Lung (tissue), 16 donors: ENCODE measurements around the gene SNRPF. TPM values are rescaled to one million over a fixed set of nuclear protein-coding genes. Genes with fewer than 3 reads are reported as not detected.
"Not testable (repeated sequence)": the region's sequence is repeated elsewhere in the genome, so short reads cannot be mapped to it uniquely, and the experiment has no call there.

Experiments used
- ATAC-seq: fragments of 200-7000 bp; cut with Tn5 transposase; one replicate; pipeline ENCODE4 v1.9.1; 2020; ENCODE audit warnings: moderate number of reproducible peaks; ENCODE audit not compliant: insufficient read depth, low FRiP score
- DNase-seq, 3 donors: peaks; one replicate each; pipeline ENCODE4 v3.0.0-alpha.2; 2013 to 2017
- H3K27ac ChIP-seq, 2 donors: one replicate each; pipeline ENCODE4 v1.5.1; 2013; ENCODE audit warnings: mild to moderate bottlenecking in 2 of 2, moderate library complexity in 2 of 2, control low read depth in 1 of 2, inconsistent platforms in 1 of 2, low read depth in 1 of 2, low read length in 1 of 2
- H3K27me3 ChIP-seq, 3 donors: one replicate each; pipeline ENCODE4 v1.5.1; 2013; ENCODE audit warnings: low read length in 2 of 3; ENCODE audit not compliant: control insufficient read depth in 3 of 3, insufficient read depth in 3 of 3
- H3K36me3 ChIP-seq, 4 donors: one replicate each; pipeline ENCODE4 v1.5.1; 2013; ENCODE audit warnings: low read length in 4 of 4, mild to moderate bottlenecking in 1 of 4, moderate library complexity in 1 of 4; ENCODE audit not compliant: control insufficient read depth in 4 of 4, insufficient read depth in 4 of 4
- H3K4me1 ChIP-seq, 5 donors: one replicate each; pipeline ENCODE4 v1.5.1; 2013; ENCODE audit warnings: low read length in 5 of 5, mild to moderate bottlenecking in 2 of 5, moderate library complexity in 1 of 5; ENCODE audit not compliant: control insufficient read depth in 5 of 5, insufficient read depth in 5 of 5
- H3K4me3 ChIP-seq: one replicate; pipeline ENCODE4 v1.5.1; 2013; ENCODE audit warnings: mild to moderate bottlenecking, control low read depth, moderate library complexity
- H3K9ac ChIP-seq, 2 donors: one replicate each; pipeline ENCODE4 v1.5.1; 2013; ENCODE audit warnings: low read length in 2 of 2, control low read depth in 1 of 2; ENCODE audit not compliant: insufficient read depth in 1 of 2
- H3K9me3 ChIP-seq, 4 donors: one replicate each; pipeline ENCODE4 v1.5.1; 2013; ENCODE audit warnings: low read length in 3 of 4, mild to moderate bottlenecking in 1 of 4, moderate library complexity in 1 of 4; ENCODE audit not compliant: control insufficient read depth in 4 of 4, insufficient read depth in 3 of 4
- WGBS, 2 donors: extraction: QIAGEN DNeasy Blood & Tissue Kit; methylation state at CpG; one replicate each; pipeline ENCODE4 v1.1.7; 2013; 5-methylcytosine and 5-hydroxymethylcytosine counted together
- long read RNA-seq, 5 donors: transcript quantifications; one replicate each; lab custom pipeline, GENCODE V29; 2026
- polyA plus RNA-seq, 2 donors: library from polyadenylated mRNA; stranded (reverse); fragments of 200-250 nt; gene quantifications; one replicate each; pipeline ENCODE4 v1.2.1, GENCODE V29; 2013
- total RNA-seq, 2 donors: library from RNA; depleted of rRNA in 1 of 2; stranded (reverse); fragments of >200 nt in 1 of 2; gene quantifications; one replicate each; pipeline ENCODE4 v1.2.1, GENCODE V29; 2014 to 2021
- TF ChIP-seq, protein P1 (sequence below): IDR thresholded peaks from 2 replicates; pipeline ENCODE4 v1.5.1; 2012; ENCODE audit warnings: mild to moderate bottlenecking; ENCODE audit errors: control extremely low read depth, extremely low read depth
- donor health status: control.
- donor health status: control.
- donor health status: Bipolar disorder and iron deficiency.
- donor health status: healthy.
- donor health status: DM: yes; HTN: yes; CAD: no.

Gene SNRPF
- total RNA-seq (10 to 100 TPM; 11.7 to 23.3 TPM), polyA plus RNA-seq (10 to 100 TPM; 29.1 to 83.1 TPM)
- long read RNA-seq, donor 1, transcript SNRPF-201 (4 exons, 1,389 nt): major isoform, 106 of 115 reads
- long read RNA-seq, donor 1, partial matches to known transcripts: 6 of 115 reads
- long read RNA-seq, donor 1, other reads (novel, unspliced or antisense): 0 of 115 reads
- long read RNA-seq, donor 2, transcript SNRPF-201 (4 exons, 1,389 nt): major isoform, 64 of 75 reads
- long read RNA-seq, donor 2, partial matches to known transcripts: 8 of 75 reads
- long read RNA-seq, donor 2, other reads (novel, unspliced or antisense): 0 of 75 reads
- long read RNA-seq, donor 3, transcript SNRPF-201 (4 exons, 1,389 nt): major isoform, 76 of 78 reads
- long read RNA-seq, donor 3, partial matches to known transcripts: 0 of 78 reads
- long read RNA-seq, donor 3, other reads (novel, unspliced or antisense): 0 of 78 reads
- long read RNA-seq, donor 4, transcript SNRPF-201 (4 exons, 1,389 nt): major isoform, 65 of 80 reads
- long read RNA-seq, donor 4, partial matches to known transcripts: 9 of 80 reads
- long read RNA-seq, donor 4, other reads (novel, unspliced or antisense): 0 of 80 reads
- long read RNA-seq, donor 5, transcript SNRPF-201 (4 exons, 1,389 nt): major isoform, 164 of 176 reads
- long read RNA-seq, donor 5, partial matches to known transcripts: 9 of 176 reads
- long read RNA-seq, donor 5, other reads (novel, unspliced or antisense): 0 of 176 reads

DNA sequence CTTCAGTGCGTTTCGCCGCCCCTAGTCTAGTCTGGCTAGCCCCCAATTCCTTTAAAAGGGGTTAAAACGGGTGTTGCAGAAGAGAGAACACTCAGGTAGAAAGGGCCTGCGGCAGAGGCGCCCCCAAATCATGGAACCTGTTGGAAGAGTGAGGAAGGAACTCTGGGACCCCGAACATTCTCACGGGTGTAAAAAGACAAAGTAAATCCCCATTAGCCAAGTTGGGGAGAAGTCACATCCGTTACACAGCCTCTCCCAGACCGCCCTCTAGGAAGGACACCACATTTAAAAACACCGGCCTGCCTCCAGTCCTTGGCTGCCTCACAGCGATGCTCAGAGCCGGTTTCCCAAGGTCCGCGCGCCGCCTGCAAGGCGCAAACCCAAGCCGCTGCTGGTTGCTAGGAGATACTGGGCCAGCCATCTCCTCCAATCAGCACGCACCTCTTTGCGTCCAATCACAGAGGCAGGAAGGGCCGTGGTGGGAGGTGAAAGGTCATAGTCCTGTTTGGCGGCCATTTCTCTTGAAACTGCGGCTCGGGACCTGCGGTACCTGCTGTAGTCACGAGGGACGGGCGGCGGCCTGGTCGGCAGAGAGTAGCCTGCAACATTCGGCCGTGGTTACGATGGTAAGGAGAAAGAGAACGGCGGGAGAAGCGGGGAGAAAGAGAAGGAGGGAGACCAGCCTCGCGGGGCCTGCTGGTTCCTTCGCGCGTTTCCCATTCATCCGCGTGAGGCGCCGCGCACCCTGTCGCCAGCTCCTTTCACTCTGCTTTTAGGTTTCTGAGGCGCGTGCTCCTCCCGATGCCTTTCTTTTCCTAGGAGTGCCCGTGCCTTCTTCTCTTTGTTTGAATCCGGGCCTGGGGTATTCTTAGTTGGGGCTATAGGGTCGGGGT, at the start of gene SNRPF:
SNRPF (plus strand) TSS at position 502 of the 893 bp plus-strand sequence; CDS start at position 624, 122 bp downstream.
- peaks cover 0 to 9% (median 6%) of the 10 kb centered on the region in 5 donors for H3K4me1 ChIP-seq
- DNase-seq (peak; percentile 98 to 99 (median 99)), ATAC-seq (peak; percentile 99)
- H3K9ac ChIP-seq: peak within 1 kb of the TSS; percentile 69 to 90
- H3K27ac ChIP-seq: peak within 1 kb of the TSS; percentile 76 to 82
- WGBS, 2 donors: 1 to 2% methylated on average over 50 to 54 of the region's 54 CpGs
- peak within 1 kb of the TSS; percentile 77 for H3K4me3 ChIP-seq
- H3K27me3 ChIP-seq: no peaks in the 10 kb centered on the region
- peaks cover 0 to 2% (median 0%) of the 10 kb centered on the region in 4 donors for H3K9me3 ChIP-seq
- TF ChIP-seq, protein P1, sequence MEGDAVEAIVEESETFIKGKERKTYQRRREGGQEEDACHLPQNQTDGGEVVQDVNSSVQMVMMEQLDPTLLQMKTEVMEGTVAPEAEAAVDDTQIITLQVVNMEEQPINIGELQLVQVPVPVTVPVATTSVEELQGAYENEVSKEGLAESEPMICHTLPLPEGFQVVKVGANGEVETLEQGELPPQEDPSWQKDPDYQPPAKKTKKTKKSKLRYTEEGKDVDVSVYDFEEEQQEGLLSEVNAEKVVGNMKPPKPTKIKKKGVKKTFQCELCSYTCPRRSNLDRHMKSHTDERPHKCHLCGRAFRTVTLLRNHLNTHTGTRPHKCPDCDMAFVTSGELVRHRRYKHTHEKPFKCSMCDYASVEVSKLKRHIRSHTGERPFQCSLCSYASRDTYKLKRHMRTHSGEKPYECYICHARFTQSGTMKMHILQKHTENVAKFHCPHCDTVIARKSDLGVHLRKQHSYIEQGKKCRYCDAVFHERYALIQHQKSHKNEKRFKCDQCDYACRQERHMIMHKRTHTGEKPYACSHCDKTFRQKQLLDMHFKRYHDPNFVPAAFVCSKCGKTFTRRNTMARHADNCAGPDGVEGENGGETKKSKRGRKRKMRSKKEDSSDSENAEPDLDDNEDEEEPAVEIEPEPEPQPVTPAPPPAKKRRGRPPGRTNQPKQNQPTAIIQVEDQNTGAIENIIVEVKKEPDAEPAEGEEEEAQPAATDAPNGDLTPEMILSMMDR: no peak
- peaks cover 6 to 26% (median 18%) of the 10 kb centered on the region in 4 donors for H3K36me3 ChIP-seq

DNA sequence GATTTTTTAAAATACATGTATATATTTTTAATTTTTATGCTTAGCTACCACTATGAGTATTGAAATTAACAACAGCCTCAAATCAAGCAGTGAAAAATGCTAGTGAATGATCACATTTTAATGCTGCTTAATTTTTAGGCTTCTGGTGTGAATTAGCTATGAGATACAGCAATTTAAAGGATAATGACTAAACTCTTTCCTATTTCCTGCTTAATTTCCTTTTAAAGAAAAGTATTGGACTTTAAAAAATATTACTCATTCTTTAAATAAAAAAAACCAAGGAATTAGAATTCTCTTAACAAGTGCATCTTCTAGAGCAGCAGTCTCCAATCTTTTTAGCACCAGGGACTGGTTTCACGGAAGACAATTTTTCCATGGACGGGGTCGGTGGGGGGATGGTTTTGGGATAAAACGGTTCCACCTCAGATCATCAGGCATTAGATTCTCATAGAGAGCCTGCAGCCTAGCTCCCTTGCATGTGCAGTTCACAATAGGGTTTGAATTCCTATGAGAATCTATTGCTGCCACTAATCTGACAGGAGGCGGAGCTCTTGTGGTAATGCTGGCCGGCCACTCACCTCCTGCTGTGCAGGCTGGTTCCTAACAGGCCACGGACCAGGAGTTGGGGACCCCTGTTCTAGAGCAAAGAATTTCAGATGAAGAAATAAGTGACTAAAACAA, 49.6 kb upstream of the SNRPF start:
- no peak for ATAC-seq

DNA sequence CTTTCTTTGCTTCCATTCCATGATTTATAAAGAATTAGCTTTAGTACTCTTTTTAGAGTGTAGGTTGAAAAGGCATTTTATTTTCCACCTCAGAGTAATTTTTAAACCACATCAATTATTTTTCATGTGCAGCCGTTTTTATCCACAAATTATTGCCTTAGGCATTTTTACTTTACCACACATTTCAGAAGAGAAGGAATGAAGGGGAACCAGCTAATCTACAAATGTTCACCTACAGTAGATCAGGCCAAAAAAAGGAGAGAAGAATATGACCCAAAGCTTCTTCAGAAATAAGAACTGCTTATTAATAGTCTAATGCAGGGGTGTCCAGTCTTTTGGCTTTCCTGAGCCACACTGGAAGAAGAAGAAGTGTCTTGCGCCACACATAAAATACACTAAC, 48.3 kb upstream of the SNRPF start:
- TF ChIP-seq, protein P1: no peak
- ATAC-seq (no peak), DNase-seq (no peak)
- no peaks in the 10 kb centered on the region for H3K9me3 ChIP-seq
- peaks cover 0 to 2% (median 0%) of the 10 kb centered on the region in 5 donors for H3K4me1 ChIP-seq
- no peak overlapping the region for H3K4me3 ChIP-seq
- H3K36me3 ChIP-seq: no peaks in the 10 kb centered on the region
- H3K9ac ChIP-seq: no peak overlapping the region
- 74 to 81% methylated on average over 2 of the region's 2 CpGs for WGBS, 2 donors
- H3K27ac ChIP-seq: no peak overlapping the region
- H3K27me3 ChIP-seq: peaks cover 0 to 7% (median 0%) of the 10 kb centered on the region in 3 donors

More for the DNA sequence above, 49.6 kb upstream of the SNRPF start:
- DNase-seq: no peak
- Histone ChIP-seq H3K9me3 (no peaks in the 10 kb centered on the region), H3K27me3 (peaks cover 0 to 7% (median 0%) of the 10 kb centered on the region in 3 donors), H3K27ac (no peak overlapping the region), H3K36me3 (no peaks in the 10 kb centered on the region), H3K4me1 (peaks cover 0 to 3% (median 0%) of the 10 kb centered on the region in 5 donors), H3K9ac (no peak overlapping the region), H3K4me3 (no peak overlapping the region)
- WGBS, 2 donors: 91 to 93% methylated on average over 7 of the region's 7 CpGs
- TF ChIP-seq, protein P1: no peak

DNA sequence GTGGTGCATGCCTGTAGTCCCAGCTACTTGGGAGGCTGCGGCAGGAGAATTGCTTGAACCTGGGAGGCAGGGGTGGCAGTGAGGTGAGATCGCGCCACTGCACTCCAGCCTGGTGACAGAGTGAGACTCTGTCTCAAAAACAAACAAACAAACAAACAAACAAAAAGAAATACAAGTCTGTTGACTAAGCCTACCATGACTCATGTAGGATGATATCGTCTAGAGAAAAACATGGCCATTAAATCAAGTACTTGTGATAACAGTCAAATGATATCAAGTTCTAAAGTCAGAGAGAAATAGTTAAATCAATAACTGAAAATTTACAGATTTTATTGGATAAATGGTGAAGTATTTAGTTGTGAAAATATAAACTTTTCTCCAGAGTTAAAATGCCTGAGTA, 46.6 kb upstream of the SNRPF start:
- DNase-seq, H3K4me3 ChIP-seq, H3K9me3 ChIP-seq, H3K27ac ChIP-seq, H3K36me3 ChIP-seq, ATAC-seq, H3K27me3 ChIP-seq, H3K9ac ChIP-seq, H3K4me1 ChIP-seq: not testable (repeated sequence)
- WGBS, 2 donors: 93 to 94% methylated on average over 4 of the region's 4 CpGs
